ENCODE measurements around the gene DHFR.
"Not testable (repeated sequence)": the region's sequence is repeated elsewhere in the genome, so short reads cannot be mapped to it uniquely, and the experiment has no call there.

The DHFR gene

DNA sequence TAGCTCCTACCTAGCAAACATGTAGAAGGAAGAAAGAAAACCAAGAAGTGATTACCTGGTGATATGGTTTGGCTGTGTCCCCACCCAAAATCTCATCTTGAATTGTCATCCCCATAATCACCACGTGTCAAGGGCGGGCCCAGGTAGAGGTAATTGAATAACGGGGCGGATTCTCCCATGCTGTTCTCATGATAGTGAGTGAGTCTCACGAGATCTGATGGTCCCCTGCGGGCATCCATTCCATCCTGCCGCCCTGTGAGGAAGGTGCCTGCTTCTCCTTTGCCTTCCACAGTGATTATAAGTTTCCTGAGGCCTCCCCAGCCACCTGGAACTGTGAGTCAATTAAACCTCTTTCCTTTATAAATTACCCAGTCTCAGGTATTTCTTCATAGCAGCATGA lies 57.3 kb downstream of the DHFR start:
- DNase-seq, result no peak

GRCh38 chr5:80594810-80595209 lies 60.0 kb downstream of the DHFR start:
- DNase-seq, result no peak

GRCh38 chr5:80592761-80593160 lies 62.0 kb downstream of the DHFR start:
- no peak for DNase-seq

DNA sequence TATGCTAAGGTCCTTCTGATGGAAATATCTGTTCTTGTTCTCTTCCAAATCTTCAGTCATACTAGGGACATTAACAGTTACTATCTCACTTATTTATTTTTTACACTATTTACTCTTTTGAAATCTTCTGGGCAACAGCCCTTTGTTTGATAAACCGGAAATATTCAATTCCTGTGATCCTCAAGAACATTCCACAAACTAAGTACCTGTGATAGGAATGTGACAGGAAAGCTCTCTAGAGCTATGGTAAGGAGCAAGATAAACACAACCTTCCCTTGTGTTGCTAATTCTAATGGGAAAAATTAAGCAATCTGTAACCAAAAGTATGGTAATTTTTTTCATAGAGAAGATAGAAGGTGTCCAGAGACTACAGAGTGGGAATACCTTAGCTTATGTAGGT lies 62.7 kb downstream of the DHFR start:
- no peak for DNase-seq

DNA sequence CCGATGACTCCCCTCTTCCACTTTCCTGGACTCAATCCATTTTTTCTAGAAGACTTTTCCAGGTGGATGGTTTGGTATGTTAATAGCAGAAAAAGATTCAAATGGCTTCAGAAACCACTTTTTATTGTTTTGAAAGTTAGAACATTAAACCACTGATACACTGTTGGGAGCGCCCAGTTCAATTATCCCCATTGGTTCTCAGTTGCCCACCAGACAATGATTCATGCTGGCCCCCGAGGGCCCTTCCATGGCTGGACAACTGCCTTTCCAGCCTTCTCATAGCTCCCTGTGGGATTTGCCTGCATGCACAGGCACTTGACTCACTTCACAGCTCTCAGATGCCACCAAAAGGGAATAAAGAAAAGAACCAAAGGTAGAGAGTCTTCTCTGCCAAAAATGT lies 63.4 kb downstream of the DHFR start:
- no peak for DNase-seq

DNA sequence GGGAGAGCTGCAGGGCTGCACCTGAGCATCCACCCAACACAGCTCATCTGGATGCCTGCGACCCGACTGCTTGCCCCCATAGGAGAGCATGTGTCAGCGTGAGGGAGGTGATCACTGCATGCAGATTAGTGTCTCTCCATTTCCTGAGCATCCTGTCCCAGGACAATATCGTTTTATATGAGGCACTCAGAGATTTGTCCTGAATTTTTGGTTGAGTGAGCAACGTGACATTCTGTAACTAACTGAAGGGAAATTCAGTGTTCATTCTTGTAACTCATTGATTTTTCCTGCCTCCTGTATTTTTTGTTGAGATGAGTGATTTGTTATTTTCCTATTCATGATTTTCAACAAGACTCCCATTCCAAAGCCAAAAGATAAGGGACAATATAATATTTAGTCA lies 64.0 kb downstream of the DHFR start:
- no peak for DNase-seq

GRCh38 chr5:80588858-80589540 lies 65.8 kb downstream of the DHFR start:
- no peak for DNase-seq

DNA sequence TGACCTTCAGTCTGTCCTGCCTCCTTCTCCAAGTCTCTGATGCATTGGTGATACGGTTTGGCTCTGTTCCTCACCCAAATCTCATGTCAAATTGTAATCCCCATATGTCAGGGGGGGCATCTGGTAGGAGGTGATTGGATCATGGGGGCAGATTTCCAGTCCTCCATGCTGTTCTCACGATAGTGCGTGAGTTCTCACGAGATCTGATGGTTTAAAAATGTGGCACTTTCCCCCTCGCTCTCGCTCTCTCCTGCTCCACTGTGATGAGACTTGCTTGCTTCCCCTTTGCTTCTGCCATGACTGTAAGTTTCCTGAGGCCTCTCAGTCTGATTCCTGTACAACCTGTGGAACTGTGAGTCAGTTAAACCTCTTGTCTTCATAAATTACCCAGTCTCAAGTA lies 70.0 kb downstream of the DHFR start:
- no peak for DNase-seq

GRCh38 chr5:80580291-80580690 lies 74.5 kb downstream of the DHFR start:
- not testable (repeated sequence) for DNase-seq

DNA sequence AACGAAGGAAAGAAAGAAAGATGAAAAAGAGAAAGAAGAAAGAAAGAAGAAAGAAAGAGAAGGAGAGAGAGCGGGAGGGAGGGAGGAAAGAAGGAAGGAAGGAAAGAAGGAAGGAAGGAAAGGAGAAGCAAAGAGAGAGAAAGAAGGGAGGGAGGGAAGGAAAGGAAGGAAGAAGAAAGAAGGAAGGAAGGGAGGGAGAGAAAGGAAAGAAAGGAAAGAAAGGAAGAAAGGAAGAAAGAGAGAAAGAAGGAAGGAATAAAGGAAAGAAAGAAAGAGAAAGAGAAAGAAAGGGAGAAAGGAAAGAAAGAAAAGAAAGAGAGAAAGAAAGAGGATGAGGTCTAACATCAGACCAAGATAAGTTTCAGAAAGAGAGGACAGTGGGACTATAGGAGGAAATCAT lies 75.7 kb downstream of the DHFR start:
- no peak for DNase-seq

- no peak for DNase-seq
Measured at GRCh38 chr5:80577707-80578106, 77.1 kb downstream of the DHFR start.

GRCh38 chr5:80576383-80576782 lies 78.4 kb downstream of the DHFR start:
- DNase-seq, result no peak
